HCT116 (cell line): ENCODE data around the gene MYZAP. TPM values are rescaled to one million over a fixed set of nuclear protein-coding genes. Genes with fewer than 3 reads are reported as not detected.

ENCODE experiments used
- ATAC-seq: fragments of 200-7000 bp; cut with Tn5 transposase; 2 replicates; pipeline ENCODE4 v1.9.1; 2020; ENCODE audit warnings: mild to moderate bottlenecking, moderate library complexity
- BruUV-seq: library from RNA; stranded (reverse); fragments of 400-500 nt; replicated peaks from 2 replicates; lab custom pipeline; 2021; lab: Mats Ljungman, UMichigan
- CTCF ChIA-PET: fragments of 300-600 bp; sonication (Branson Sonifier 250); formaldehyde crosslinking; loops from one replicate; lab custom pipeline; 2021; ENCODE audit warnings: antibody characterized with exemption; lab: Charles Lee
- POLR2A ChIA-PET: fragments of 300-600, 350-600 bp; sonication (Branson Sonifier 250); formaldehyde crosslinking; loops from one replicate; lab custom pipeline; 2021; ENCODE audit warnings: antibody characterized with exemption; lab: Charles Lee
- RAD21 ChIA-PET, 2 experiments: fragments of 300-600 bp; sonication (Branson Sonifier 250); formaldehyde crosslinking; loops; one replicate each; lab custom pipeline; 2023; ENCODE audit warnings: low total read pairs in 2 of 2; ENCODE audit not compliant: uncharacterized antibody in 2 of 2, unreplicated experiment in 2 of 2, low non-redundant PET in 1 of 2; lab: Charles Lee
- DNase-seq: peaks from one replicate; pipeline ENCODE4 v3.0.0-alpha.2; 2010; ENCODE audit warnings: low read depth, low spot score
- H2AFZ ChIP-seq: fragments of 200-600 bp; shearing (Covaris generic), sonication (generic); 2 replicates; pipeline ENCODE4 v1.6.1; 2017; ENCODE audit warnings: low read depth, mixed run types, mixed read lengths, antibody characterized with exemption, low read length; ENCODE audit not compliant: poor library complexity, severe bottlenecking
- H3K27ac ChIP-seq: 2 replicates; pipeline ENCODE4 v1.5.1; 2012; ENCODE audit warnings: low read depth, low read length
- H3K27me3 ChIP-seq: fragments of 200-600 bp; sonication (generic); 2 replicates; pipeline ENCODE4 v1.6.1; 2016; ENCODE audit warnings: mixed run types, low read length, mixed read lengths; ENCODE audit not compliant: insufficient read depth
- H3K36me3 ChIP-seq, 2 experiments: fragments of 200-500 bp in 1 of 2; fragments of 200-600 bp in 1 of 2; sonication (Bioruptor generic) in 1 of 2; sonication (generic) in 1 of 2; 2 replicates each; pipeline versions ENCODE4 v1.5.1 to v1.6.1; 2014 to 2016; ENCODE audit warnings: low read length in 2 of 2, inconsistent platforms in 1 of 2, mixed read lengths in 1 of 2, mixed run types in 1 of 2; ENCODE audit not compliant: insufficient read depth in 2 of 2, control insufficient read depth in 1 of 2
- H3K4me1 ChIP-seq, 2 experiments: fragments of 200-600 bp in 1 of 2; sonication (generic) in 1 of 2; 2 replicates each; pipeline versions ENCODE4 v1.5.1 to v1.6.1; 2012 to 2017; ENCODE audit warnings: low read length in 2 of 2, inconsistent platforms in 1 of 2, mild to moderate bottlenecking in 1 of 2, mixed read lengths in 1 of 2, mixed run types in 1 of 2, moderate library complexity in 1 of 2; ENCODE audit not compliant: insufficient read depth in 2 of 2, control insufficient read depth in 1 of 2
- H3K4me2 ChIP-seq: fragments of 200-600 bp; sonication (generic); 2 replicates; pipeline ENCODE4 v1.6.1; 2017; ENCODE audit warnings: mixed run types, low read length, mixed read lengths
- H3K4me3 ChIP-seq, 2 experiments: fragments of 200-600 bp in 1 of 2; sonication (generic) in 1 of 2; replicated peaks in 1 of 2; 2 replicates each; pipeline ENCODE4 v1.5.1; 2011 to 2016; ENCODE audit warnings: low read length in 2 of 2, control low read depth in 1 of 2, low read depth in 1 of 2, mild to moderate bottlenecking in 1 of 2, mixed read lengths in 1 of 2, mixed run types in 1 of 2
- H3K79me2 ChIP-seq: fragments of 200-600 bp; sonication (generic); 2 replicates; pipeline ENCODE4 v1.6.1; 2017; ENCODE audit warnings: mild to moderate bottlenecking, mixed run types, low read length, moderate library complexity, mixed read lengths; ENCODE audit not compliant: insufficient read depth
- H3K9ac ChIP-seq: fragments of 200-600 bp; sonication (generic); 2 replicates; pipeline ENCODE4 v1.6.1; 2016; ENCODE audit warnings: low read length, mixed read lengths
- H3K9me2 ChIP-seq: fragments of 200-600 bp; sonication (generic), shearing (Covaris generic); 2 replicates; pipeline ENCODE4 v1.6.1; 2017; ENCODE audit warnings: mixed run types, mild to moderate bottlenecking, moderate library complexity; ENCODE audit not compliant: insufficient read depth
- H3K9me3 ChIP-seq, 2 experiments: fragments of 200-500 bp in 1 of 2; fragments of 200-600 bp in 1 of 2; sonication (Bioruptor generic) in 1 of 2; sonication (generic) in 1 of 2; 2 replicates each; pipeline ENCODE4 v1.6.1; 2014 to 2017; ENCODE audit warnings: low read length in 2 of 2, mixed read lengths in 2 of 2, inconsistent platforms in 1 of 2, low read depth in 1 of 2, mild to moderate bottlenecking in 1 of 2, mixed run types in 1 of 2, moderate library complexity in 1 of 2; ENCODE audit not compliant: control insufficient read depth in 1 of 2, insufficient read depth in 1 of 2
- H4K20me1 ChIP-seq: fragments of 200-600 bp; sonication (generic), shearing (Covaris generic); 2 replicates; pipeline ENCODE4 v1.6.1; 2017; ENCODE audit warnings: mixed run types, mild to moderate bottlenecking, moderate library complexity; ENCODE audit not compliant: insufficient read depth
- EGR1 ChIP-seq: IDR thresholded peaks from 2 replicates; pipeline ENCODE4 v1.6.1; 2012; ENCODE audit warnings: low read depth
- ELF1 ChIP-seq: IDR thresholded peaks from 2 replicates; pipeline ENCODE4 v1.6.1; 2012; ENCODE audit warnings: low read depth, borderline replicate concordance
- EZH2 ChIP-seq: fragments of 200-600 bp; sonication (generic); IDR thresholded peaks from 2 replicates; pipeline ENCODE4 v1.6.1; 2017; ENCODE audit warnings: antibody characterized with exemption, mixed run types
- EZH2phosphoT487 ChIP-seq: fragments of 200-600 bp; IDR thresholded peaks from 2 replicates; pipeline ENCODE4 v1.6.1; 2018; ENCODE audit warnings: antibody characterized with exemption, borderline replicate concordance
- FOSL1 ChIP-seq: IDR thresholded peaks from 2 replicates; pipeline ENCODE4 v1.6.1; 2012; ENCODE audit warnings: low read depth
- POLR2A ChIP-seq: IDR thresholded peaks from 2 replicates; pipeline ENCODE4 v1.7.0; 2011; ENCODE audit warnings: borderline replicate concordance; ENCODE audit not compliant: insufficient read depth, insufficient read length; ENCODE audit errors: extremely low read depth
- POLR2AphosphoS5 ChIP-seq: IDR thresholded peaks from 2 replicates; pipeline ENCODE4 v1.6.1; 2011; ENCODE audit warnings: mild to moderate bottlenecking, low read depth, low read length, moderate library complexity
- RAD21 ChIP-seq: IDR thresholded peaks from 2 replicates; pipeline ENCODE4 v1.6.1; 2012; ENCODE audit warnings: low read depth, mild to moderate bottlenecking
- SIN3A ChIP-seq: IDR thresholded peaks from 2 replicates; pipeline ENCODE4 v1.6.1; 2012; ENCODE audit warnings: low read depth
- SP1 ChIP-seq: IDR thresholded peaks from 2 replicates; pipeline ENCODE4 v1.6.1; 2012; ENCODE audit warnings: low read depth
- SRF ChIP-seq: IDR thresholded peaks from 2 replicates; pipeline ENCODE4 v1.6.1; 2012; ENCODE audit warnings: low read depth
- TCF7L2 ChIP-seq: IDR thresholded peaks from 2 replicates; pipeline ENCODE4 v1.7.0; 2011; ENCODE audit warnings: borderline replicate concordance, inconsistent platforms; ENCODE audit not compliant: insufficient read depth, insufficient read length; ENCODE audit errors: extremely low read depth
- YY1 ChIP-seq: IDR thresholded peaks from 2 replicates; pipeline ENCODE4 v1.6.1; 2011; ENCODE audit warnings: low read length, low read depth, moderate library complexity, mild to moderate bottlenecking; ENCODE audit not compliant: insufficient replicate concordance; ENCODE audit errors: extremely low read depth
- ZFX ChIP-seq: fragments of 450-650 bp; IDR thresholded peaks from 2 replicates; pipeline ENCODE4 v1.6.1; 2017
- ZNF274 ChIP-seq: fragments of 200-500 bp; sonication (Bioruptor generic); IDR thresholded peaks from 2 replicates; pipeline ENCODE4 v1.6.1; 2014; ENCODE audit warnings: mild to moderate bottlenecking, low read depth, low read length, inconsistent platforms
- intact Hi-C: fragments of 100-400 bp; cut with micrococcal nuclease; formaldehyde crosslinking; loops from 2 replicates; pipeline ENCODE4 v1.10.0; 2022
- total RNA-seq: library from RNA; stranded (reverse); gene quantifications from one replicate; pipeline ENCODE4 v1.2.1, GENCODE V29; 2021; ENCODE audit not compliant: unreplicated experiment
- TF ChIP-seq, protein P1 (sequence below), 3 experiments: fragments of 200-600 bp in 1 of 3; sonication (generic) in 1 of 3; IDR thresholded peaks in 2 of 3; conservative IDR thresholded peaks in 1 of 3; 2 replicates each; pipeline ENCODE4 v1.5.1; 2012 to 2017; ENCODE audit warnings: low read depth in 2 of 3, low read length in 2 of 3, antibody characterized with exemption in 1 of 3, borderline replicate concordance in 1 of 3, control low read depth in 1 of 3, mild to moderate bottlenecking in 1 of 3, mixed read lengths in 1 of 3, mixed run types in 1 of 3, moderate library complexity in 1 of 3; ENCODE audit not compliant: insufficient read depth in 1 of 3
- TF ChIP-seq, protein P2 (sequence below): IDR thresholded peaks from 2 replicates; pipeline ENCODE4 v1.6.1; 2012
- TF ChIP-seq, protein P3 (sequence below): IDR thresholded peaks from 2 replicates; pipeline ENCODE4 v1.6.1; 2011; ENCODE audit warnings: mild to moderate bottlenecking, low read length, moderate library complexity; ENCODE audit not compliant: insufficient replicate concordance; ENCODE audit errors: extremely low read depth
- TF ChIP-seq, protein P4 (sequence below): IDR thresholded peaks from 2 replicates; pipeline ENCODE4 v1.6.1; 2012; ENCODE audit warnings: low read depth

Gene MYZAP
- total RNA-seq, 1 experiment from 2014 or later = 5.8 TPM

DNA sequence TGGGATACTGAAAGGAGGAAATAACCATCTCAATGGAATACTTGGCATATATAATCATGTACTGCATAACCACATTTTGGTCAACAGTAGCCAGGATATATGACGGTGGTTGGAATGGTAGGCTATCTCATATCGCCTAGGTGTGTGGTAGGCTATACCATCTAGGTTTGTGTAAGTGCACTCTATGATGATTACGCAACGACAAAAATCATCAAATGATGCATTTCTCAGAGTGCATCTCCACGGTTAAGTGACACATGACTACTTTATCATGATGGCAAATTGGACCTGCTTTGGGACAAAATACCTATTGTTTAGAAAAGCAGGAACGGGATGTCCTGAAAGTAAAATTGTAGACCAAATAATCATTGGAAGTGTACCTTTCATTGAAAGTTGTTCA is 2.8 kb downstream of the MYZAP start:
- Histone ChIP-seq H3K4me1 (peaks cover 11 to 37% of the 10 kb centered on the region in 2 experiments), H3K27ac (no peak overlapping the region), H3K9me3 (no peaks in the 10 kb centered on the region), H3K36me3 (no peaks in the 10 kb centered on the region), H3K9ac (no peak overlapping the region), H3K4me3 (no peak overlapping the region), H3K79me2 (no peaks in the 10 kb centered on the region), H3K27me3 (no peaks in the 10 kb centered on the region), H4K20me1 (no peaks in the 10 kb centered on the region), H3K9me2 (no peaks in the 10 kb centered on the region), H3K4me2 (no peak overlapping the region)
- ATAC-seq (no peak), DNase-seq (no peak)
- intact Hi-C loops = no loop called here
- RAD21 ChIA-PET = no interaction called here
- CTCF ChIA-PET = no interaction called here
- POLR2A ChIA-PET = no interaction called here
- no TSS peak for BruUV-seq
- TF ChIP-seq POLR2A = no peak
- no peak for TF ChIP-seq ELF1
- TF ChIP-seq SRF = no peak
- no peak for TF ChIP-seq SP1
- no peak for TF ChIP-seq SIN3A
- TF ChIP-seq, protein P1, sequence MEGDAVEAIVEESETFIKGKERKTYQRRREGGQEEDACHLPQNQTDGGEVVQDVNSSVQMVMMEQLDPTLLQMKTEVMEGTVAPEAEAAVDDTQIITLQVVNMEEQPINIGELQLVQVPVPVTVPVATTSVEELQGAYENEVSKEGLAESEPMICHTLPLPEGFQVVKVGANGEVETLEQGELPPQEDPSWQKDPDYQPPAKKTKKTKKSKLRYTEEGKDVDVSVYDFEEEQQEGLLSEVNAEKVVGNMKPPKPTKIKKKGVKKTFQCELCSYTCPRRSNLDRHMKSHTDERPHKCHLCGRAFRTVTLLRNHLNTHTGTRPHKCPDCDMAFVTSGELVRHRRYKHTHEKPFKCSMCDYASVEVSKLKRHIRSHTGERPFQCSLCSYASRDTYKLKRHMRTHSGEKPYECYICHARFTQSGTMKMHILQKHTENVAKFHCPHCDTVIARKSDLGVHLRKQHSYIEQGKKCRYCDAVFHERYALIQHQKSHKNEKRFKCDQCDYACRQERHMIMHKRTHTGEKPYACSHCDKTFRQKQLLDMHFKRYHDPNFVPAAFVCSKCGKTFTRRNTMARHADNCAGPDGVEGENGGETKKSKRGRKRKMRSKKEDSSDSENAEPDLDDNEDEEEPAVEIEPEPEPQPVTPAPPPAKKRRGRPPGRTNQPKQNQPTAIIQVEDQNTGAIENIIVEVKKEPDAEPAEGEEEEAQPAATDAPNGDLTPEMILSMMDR (IDR thresholded peaks at IDR 0.05 in 2 of 3, conservative IDR thresholded peaks at IDR 0.05 in 1 of 3; ENCODE audit: borderline replicate concordance in 1 of 3, insufficient read depth in 1 of 3, low read depth in 2 of 3, low read length in 2 of 3) = no peak
- TF ChIP-seq TCF7L2 = no peak
- TF ChIP-seq, protein P2, sequence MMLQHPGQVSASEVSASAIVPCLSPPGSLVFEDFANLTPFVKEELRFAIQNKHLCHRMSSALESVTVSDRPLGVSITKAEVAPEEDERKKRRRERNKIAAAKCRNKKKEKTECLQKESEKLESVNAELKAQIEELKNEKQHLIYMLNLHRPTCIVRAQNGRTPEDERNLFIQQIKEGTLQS = no peak
- TF ChIP-seq, protein P3, sequence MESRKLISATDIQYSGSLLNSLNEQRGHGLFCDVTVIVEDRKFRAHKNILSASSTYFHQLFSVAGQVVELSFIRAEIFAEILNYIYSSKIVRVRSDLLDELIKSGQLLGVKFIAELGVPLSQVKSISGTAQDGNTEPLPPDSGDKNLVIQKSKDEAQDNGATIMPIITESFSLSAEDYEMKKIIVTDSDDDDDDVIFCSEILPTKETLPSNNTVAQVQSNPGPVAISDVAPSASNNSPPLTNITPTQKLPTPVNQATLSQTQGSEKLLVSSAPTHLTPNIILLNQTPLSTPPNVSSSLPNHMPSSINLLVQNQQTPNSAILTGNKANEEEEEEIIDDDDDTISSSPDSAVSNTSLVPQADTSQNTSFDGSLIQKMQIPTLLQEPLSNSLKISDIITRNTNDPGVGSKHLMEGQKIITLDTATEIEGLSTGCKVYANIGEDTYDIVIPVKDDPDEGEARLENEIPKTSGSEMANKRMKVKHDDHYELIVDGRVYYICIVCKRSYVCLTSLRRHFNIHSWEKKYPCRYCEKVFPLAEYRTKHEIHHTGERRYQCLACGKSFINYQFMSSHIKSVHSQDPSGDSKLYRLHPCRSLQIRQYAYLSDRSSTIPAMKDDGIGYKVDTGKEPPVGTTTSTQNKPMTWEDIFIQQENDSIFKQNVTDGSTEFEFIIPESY = no peak
- TF ChIP-seq EGR1 = no peak
- TF ChIP-seq, protein P4, sequence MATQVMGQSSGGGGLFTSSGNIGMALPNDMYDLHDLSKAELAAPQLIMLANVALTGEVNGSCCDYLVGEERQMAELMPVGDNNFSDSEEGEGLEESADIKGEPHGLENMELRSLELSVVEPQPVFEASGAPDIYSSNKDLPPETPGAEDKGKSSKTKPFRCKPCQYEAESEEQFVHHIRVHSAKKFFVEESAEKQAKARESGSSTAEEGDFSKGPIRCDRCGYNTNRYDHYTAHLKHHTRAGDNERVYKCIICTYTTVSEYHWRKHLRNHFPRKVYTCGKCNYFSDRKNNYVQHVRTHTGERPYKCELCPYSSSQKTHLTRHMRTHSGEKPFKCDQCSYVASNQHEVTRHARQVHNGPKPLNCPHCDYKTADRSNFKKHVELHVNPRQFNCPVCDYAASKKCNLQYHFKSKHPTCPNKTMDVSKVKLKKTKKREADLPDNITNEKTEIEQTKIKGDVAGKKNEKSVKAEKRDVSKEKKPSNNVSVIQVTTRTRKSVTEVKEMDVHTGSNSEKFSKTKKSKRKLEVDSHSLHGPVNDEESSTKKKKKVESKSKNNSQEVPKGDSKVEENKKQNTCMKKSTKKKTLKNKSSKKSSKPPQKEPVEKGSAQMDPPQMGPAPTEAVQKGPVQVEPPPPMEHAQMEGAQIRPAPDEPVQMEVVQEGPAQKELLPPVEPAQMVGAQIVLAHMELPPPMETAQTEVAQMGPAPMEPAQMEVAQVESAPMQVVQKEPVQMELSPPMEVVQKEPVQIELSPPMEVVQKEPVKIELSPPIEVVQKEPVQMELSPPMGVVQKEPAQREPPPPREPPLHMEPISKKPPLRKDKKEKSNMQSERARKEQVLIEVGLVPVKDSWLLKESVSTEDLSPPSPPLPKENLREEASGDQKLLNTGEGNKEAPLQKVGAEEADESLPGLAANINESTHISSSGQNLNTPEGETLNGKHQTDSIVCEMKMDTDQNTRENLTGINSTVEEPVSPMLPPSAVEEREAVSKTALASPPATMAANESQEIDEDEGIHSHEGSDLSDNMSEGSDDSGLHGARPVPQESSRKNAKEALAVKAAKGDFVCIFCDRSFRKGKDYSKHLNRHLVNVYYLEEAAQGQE = no peak
- no peak for TF ChIP-seq ZFX
- TF ChIP-seq EZH2 = no peak
- no peak for TF ChIP-seq ZNF274
- no peak for TF ChIP-seq POLR2AphosphoS5
- TF ChIP-seq FOSL1 = no peak
- TF ChIP-seq RAD21 = no peak
- no peak for TF ChIP-seq EZH2phosphoT487
- no peak for TF ChIP-seq YY1
- TF ChIP-seq, all 23 proteins: peak for 0
- no peak overlapping the region for H2AFZ ChIP-seq
